Neural progenitor cell (in vitro differentiated cells): ENCODE results near the gene MORN1. TPM values are rescaled to one million over a fixed set of nuclear protein-coding genes. Genes with fewer than 3 reads are reported as not detected.

Experiments used
- DNase-seq: peaks from one replicate; pipeline ENCODE4 v3.0.0-alpha.2; 2016; ENCODE audit warnings: low spot score
- H2AFZ ChIP-seq: fragments of 200-600 bp; sonication (generic); replicated peaks from 2 replicates; pipeline ENCODE4 v1.6.1; 2016; ENCODE audit warnings: antibody characterized with exemption
- H3F3A ChIP-seq: fragments of 200-600 bp; sonication (generic); 2 replicates; pipeline ENCODE4 v1.6.1; 2016; ENCODE audit warnings: antibody characterized with exemption, low read depth
- H3K27ac ChIP-seq: fragments of 200-600 bp; sonication (generic); 2 replicates; pipeline ENCODE4 v1.5.1; 2016; ENCODE audit warnings: mild to moderate bottlenecking
- H3K27me3 ChIP-seq: fragments of 200-600 bp; sonication (generic); 2 replicates; pipeline ENCODE4 v1.6.1; 2016; ENCODE audit warnings: mild to moderate bottlenecking, moderate library complexity
- H3K36me3 ChIP-seq: fragments of 200-600 bp; sonication (generic); 2 replicates; pipeline ENCODE4 v1.5.1; 2016
- H3K4me1 ChIP-seq: fragments of 200-600 bp; sonication (generic); 2 replicates; pipeline ENCODE4 v1.6.1; 2016; ENCODE audit warnings: mixed run types
- H3K4me2 ChIP-seq: fragments of 200-600 bp; sonication (generic); 2 replicates; pipeline ENCODE4 v1.6.1; 2016
- H3K4me3 ChIP-seq: fragments of 200-600 bp; sonication (generic); 2 replicates; pipeline ENCODE4 v1.5.1; 2016
- H3K79me2 ChIP-seq: fragments of 200-600 bp; sonication (generic); 2 replicates; pipeline ENCODE4 v1.6.1; 2016; ENCODE audit warnings: low read depth
- H3K9ac ChIP-seq: fragments of 200-600 bp; sonication (generic); 2 replicates; pipeline ENCODE4 v1.6.1; 2016
- H3K9me3 ChIP-seq: fragments of 200-600 bp; sonication (generic); 2 replicates; pipeline ENCODE4 v1.5.1; 2016; ENCODE audit warnings: low read depth
- H4K20me1 ChIP-seq: fragments of 200-600 bp; sonication (generic); 2 replicates; pipeline ENCODE4 v1.6.1; 2016; ENCODE audit warnings: low read depth
- H3K27ac Mint-ChIP-seq: 3 replicates; pipeline ENCODE4 v1.8.0; 2021; ENCODE audit warnings: mixed read lengths
- H3K27me3 Mint-ChIP-seq: 2 replicates; pipeline ENCODE4 v1.8.0; 2022; ENCODE audit warnings: low read depth, mild to moderate bottlenecking, inconsistent platforms, moderate library complexity, mixed read lengths; ENCODE audit not compliant: insufficient read depth
- H3K36me3 Mint-ChIP-seq: 3 replicates; pipeline ENCODE4 v1.8.0; 2021; ENCODE audit warnings: mixed read lengths
- H3K4me1 Mint-ChIP-seq: 3 replicates; pipeline ENCODE4 v1.8.0; 2021; ENCODE audit warnings: mixed read lengths
- H3K4me3 Mint-ChIP-seq: 3 replicates; pipeline ENCODE4 v1.8.0; 2021; ENCODE audit warnings: mild to moderate bottlenecking, moderate library complexity, mixed read lengths
- H3K9me3 Mint-ChIP-seq: 3 replicates; pipeline ENCODE4 v1.8.0; 2020; ENCODE audit warnings: mixed read lengths
- CTCF ChIP-seq: fragments of 200-600 bp; sonication (generic); IDR thresholded peaks from 2 replicates; pipeline ENCODE4 v1.5.1; 2017; ENCODE audit warnings: antibody characterized with exemption, mild to moderate bottlenecking
- EZH2 ChIP-seq: fragments of 200-600 bp; sonication (generic); IDR thresholded peaks from 2 replicates; pipeline ENCODE4 v1.6.1; 2017; ENCODE audit warnings: antibody characterized with exemption, mild to moderate bottlenecking, moderate library complexity
- EZH2phosphoT487 ChIP-seq: fragments of 200-600 bp; sonication (generic); IDR thresholded peaks from 2 replicates; pipeline ENCODE4 v1.6.1; 2017; ENCODE audit warnings: antibody characterized with exemption
- total RNA-seq: library from RNA; depleted of rRNA; stranded (reverse); fragments of >200 nt; gene quantifications from 2 replicates; pipeline ENCODE4 v1.2.3, GENCODE V29; 2015; ENCODE audit warnings: low replicate concordance

The MORN1 gene
- total RNA-seq, 1 donor from 2014 or later: 7.0 TPM

GRCh38 chr1:2404890-2405511 lies 13.6 kb upstream of the MORN1 start:
- no peak overlapping the region for H3K27ac ChIP-seq
- peaks cover 6% of the 10 kb centered on the region for H3K27me3 Mint-ChIP-seq
- no peaks in the 10 kb centered on the region for H3K27me3 ChIP-seq
- H3K4me3 Mint-ChIP-seq: no peak overlapping the region
- peaks cover 16% of the 10 kb centered on the region for H3K36me3 Mint-ChIP-seq
- no peaks in the 10 kb centered on the region for H3K9me3 Mint-ChIP-seq
- H3K27ac Mint-ChIP-seq: no peak overlapping the region
- H3K9me3 ChIP-seq: no peaks in the 10 kb centered on the region
- no peak overlapping the region for H2AFZ ChIP-seq
- H4K20me1 ChIP-seq: peaks cover 4% of the 10 kb centered on the region
- peaks cover 2% of the 10 kb centered on the region for H3K4me1 Mint-ChIP-seq
- H3K36me3 ChIP-seq: no peaks in the 10 kb centered on the region
- H3F3A ChIP-seq: peaks cover 28% of the 10 kb centered on the region
- no peak overlapping the region for H3K9ac ChIP-seq
- H3K4me2 ChIP-seq: no peak overlapping the region
- TF ChIP-seq CTCF: no peak
- TF ChIP-seq EZH2phosphoT487: no peak
- TF ChIP-seq EZH2: no peak
- no peaks in the 10 kb centered on the region for H3K79me2 ChIP-seq
- H3K4me3 ChIP-seq: no peak overlapping the region
- H3K4me1 ChIP-seq: no peaks in the 10 kb centered on the region
- DNase-seq: no peak

GRCh38 chr1:2404142-2404889 lies 13.0 kb upstream of the MORN1 start:
- Histone ChIP-seq H3K4me2 (no peak overlapping the region), H3K4me1 (no peaks in the 10 kb centered on the region), H3K79me2 (no peaks in the 10 kb centered on the region), H4K20me1 (peaks cover 4% of the 10 kb centered on the region), H3K36me3 (no peaks in the 10 kb centered on the region), H3K9me3 (no peaks in the 10 kb centered on the region), H3K27me3 (no peaks in the 10 kb centered on the region), H3K27ac (no peak overlapping the region), H3F3A (peaks cover 34% of the 10 kb centered on the region), H3K4me3 (no peak overlapping the region), H3K9ac (no peak overlapping the region), H2AFZ (no peak overlapping the region)
- Mint-ChIP-seq H3K4me3 (no peak overlapping the region), H3K36me3 (peaks cover 19% of the 10 kb centered on the region), H3K27ac (no peak overlapping the region), H3K4me1 (peaks cover 2% of the 10 kb centered on the region), H3K9me3 (no peaks in the 10 kb centered on the region), H3K27me3 (peaks cover 6% of the 10 kb centered on the region)
- TF ChIP-seq EZH2 (no peak), EZH2phosphoT487 (no peak), CTCF (no peak)
- DNase-seq: no peak

- Mint-ChIP-seq H3K9me3 (no peaks in the 10 kb centered on the region), H3K4me1 (peaks cover 2% of the 10 kb centered on the region), H3K27ac (no peak overlapping the region), H3K4me3 (no peak overlapping the region), H3K27me3 (peaks cover 6% of the 10 kb centered on the region), H3K36me3 (peaks cover 18% of the 10 kb centered on the region)
- peaks cover 4% of the 10 kb centered on the region for H4K20me1 ChIP-seq
- no peaks in the 10 kb centered on the region for H3K4me1 ChIP-seq
- H2AFZ ChIP-seq: no peak overlapping the region
- no peak overlapping the region for H3K4me3 ChIP-seq
- no peak overlapping the region for H3K27ac ChIP-seq
- H3K9me3 ChIP-seq: no peaks in the 10 kb centered on the region
- H3K4me2 ChIP-seq: no peak overlapping the region
- no peak overlapping the region for H3K9ac ChIP-seq
- no peak for TF ChIP-seq EZH2
- no peak for TF ChIP-seq CTCF
- TF ChIP-seq EZH2phosphoT487: no peak
- peaks cover 34% of the 10 kb centered on the region for H3F3A ChIP-seq
- H3K79me2 ChIP-seq: no peaks in the 10 kb centered on the region
- DNase-seq: no peak
- no peaks in the 10 kb centered on the region for H3K27me3 ChIP-seq
- H3K36me3 ChIP-seq: no peaks in the 10 kb centered on the region
These were observed 11.9 kb upstream of the MORN1 start for GRCh38 chr1:2403273-2403672.
